Fibroblast of pulmonary artery (primary cell): ENCODE measurements around the gene STAC3.

ENCODE experiments used
- DNase-seq: peaks from one replicate; pipeline ENCODE4 v3.0.0-alpha.2; 2010; ENCODE audit warnings: low read depth
- H3K4me3 ChIP-seq: replicated peaks from 2 replicates; pipeline ENCODE4 v1.5.1; 2011; ENCODE audit warnings: low read depth, mild to moderate bottlenecking, control low read depth, low read length, moderate library complexity
- TF ChIP-seq, protein P1 (sequence below): IDR thresholded peaks from 2 replicates; pipeline ENCODE4 v1.5.1; 2011; ENCODE audit warnings: mild to moderate bottlenecking, control low read depth, low read length, inconsistent platforms; ENCODE audit errors: missing control alignments

STAC3 gene

DNA sequence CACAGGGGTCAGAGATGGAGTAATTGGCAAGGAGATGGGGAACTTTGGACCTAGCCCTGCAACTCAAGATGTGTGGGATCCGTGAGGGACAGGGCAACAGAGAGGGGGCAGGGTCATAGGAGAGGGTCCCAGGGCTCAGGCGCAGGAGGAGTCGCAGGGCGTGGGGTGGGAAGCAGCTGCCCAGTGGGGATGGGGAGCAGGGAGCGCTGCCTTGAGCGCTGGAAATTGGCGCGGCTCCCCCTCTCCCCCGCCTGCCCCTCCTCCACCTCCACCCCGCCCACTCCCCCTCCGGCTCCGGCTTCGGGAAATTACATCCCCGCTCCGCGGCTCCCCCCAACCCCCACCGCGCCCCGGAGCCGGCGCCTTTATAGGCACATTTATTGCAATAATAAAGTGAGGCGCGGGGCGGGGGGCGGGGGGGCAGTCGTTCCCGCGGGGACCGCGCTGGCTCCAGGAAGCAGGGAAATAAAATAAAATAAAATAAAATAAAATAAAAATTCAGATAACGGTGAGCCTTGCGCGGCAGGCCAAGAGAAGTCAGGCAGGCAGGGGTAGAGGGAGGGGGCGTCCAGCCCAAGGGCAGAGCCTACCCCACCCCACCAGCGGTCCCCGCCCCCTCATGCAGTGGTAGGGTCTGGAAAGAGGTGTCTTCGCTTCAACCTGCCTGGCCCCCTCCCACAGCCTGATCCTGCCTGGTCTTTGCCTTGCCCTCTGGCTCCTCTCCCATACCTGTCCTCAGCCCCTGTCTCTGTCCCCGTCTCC is 30.8 kb downstream of the STAC3 start:
- TF ChIP-seq, protein P1, sequence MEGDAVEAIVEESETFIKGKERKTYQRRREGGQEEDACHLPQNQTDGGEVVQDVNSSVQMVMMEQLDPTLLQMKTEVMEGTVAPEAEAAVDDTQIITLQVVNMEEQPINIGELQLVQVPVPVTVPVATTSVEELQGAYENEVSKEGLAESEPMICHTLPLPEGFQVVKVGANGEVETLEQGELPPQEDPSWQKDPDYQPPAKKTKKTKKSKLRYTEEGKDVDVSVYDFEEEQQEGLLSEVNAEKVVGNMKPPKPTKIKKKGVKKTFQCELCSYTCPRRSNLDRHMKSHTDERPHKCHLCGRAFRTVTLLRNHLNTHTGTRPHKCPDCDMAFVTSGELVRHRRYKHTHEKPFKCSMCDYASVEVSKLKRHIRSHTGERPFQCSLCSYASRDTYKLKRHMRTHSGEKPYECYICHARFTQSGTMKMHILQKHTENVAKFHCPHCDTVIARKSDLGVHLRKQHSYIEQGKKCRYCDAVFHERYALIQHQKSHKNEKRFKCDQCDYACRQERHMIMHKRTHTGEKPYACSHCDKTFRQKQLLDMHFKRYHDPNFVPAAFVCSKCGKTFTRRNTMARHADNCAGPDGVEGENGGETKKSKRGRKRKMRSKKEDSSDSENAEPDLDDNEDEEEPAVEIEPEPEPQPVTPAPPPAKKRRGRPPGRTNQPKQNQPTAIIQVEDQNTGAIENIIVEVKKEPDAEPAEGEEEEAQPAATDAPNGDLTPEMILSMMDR = no peak
- H3K4me3 ChIP-seq = no peak overlapping the region
- no peak for DNase-seq

DNA sequence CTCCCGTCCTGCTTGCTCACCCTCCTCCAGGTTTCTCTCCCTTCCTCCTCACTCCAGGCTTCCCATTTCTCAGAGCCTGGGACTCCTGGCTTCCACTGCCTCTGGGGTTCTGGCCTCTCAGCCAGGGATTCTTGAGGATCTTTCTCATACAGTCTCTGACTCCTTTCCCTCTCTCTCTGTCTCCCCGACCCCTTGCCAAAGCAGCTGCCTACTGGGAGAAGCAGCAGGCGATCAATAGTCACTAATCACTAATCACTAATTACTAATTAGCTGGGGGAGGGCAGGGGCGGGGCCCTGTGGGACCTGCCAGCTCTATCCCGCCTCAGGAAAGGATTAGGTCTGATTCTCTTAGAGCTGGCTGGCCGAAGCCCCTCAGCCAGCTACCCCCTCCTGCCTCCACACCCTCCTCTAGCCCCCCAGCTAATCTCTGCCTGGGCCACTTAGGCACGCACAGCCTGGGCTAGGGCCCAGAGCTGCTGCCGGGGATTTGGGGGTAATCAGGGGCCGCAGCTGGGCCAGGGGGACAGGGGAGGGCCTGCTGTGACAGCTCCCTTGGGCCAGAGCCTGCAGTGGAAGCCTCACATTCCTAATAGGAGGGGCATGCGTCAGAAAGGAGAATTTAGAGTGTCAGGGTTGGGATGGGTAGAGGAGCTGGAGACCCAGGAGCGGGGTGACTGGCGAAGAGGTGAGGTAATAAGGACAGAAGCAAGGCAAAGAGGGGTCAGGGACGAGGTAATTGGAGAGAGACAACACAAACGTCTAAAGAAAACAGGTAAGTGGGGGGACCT is 31.6 kb downstream of the STAC3 start:
- H3K4me3 ChIP-seq = no peak overlapping the region
- DNase-seq = no peak
- TF ChIP-seq, protein P1 = no peak

DNA sequence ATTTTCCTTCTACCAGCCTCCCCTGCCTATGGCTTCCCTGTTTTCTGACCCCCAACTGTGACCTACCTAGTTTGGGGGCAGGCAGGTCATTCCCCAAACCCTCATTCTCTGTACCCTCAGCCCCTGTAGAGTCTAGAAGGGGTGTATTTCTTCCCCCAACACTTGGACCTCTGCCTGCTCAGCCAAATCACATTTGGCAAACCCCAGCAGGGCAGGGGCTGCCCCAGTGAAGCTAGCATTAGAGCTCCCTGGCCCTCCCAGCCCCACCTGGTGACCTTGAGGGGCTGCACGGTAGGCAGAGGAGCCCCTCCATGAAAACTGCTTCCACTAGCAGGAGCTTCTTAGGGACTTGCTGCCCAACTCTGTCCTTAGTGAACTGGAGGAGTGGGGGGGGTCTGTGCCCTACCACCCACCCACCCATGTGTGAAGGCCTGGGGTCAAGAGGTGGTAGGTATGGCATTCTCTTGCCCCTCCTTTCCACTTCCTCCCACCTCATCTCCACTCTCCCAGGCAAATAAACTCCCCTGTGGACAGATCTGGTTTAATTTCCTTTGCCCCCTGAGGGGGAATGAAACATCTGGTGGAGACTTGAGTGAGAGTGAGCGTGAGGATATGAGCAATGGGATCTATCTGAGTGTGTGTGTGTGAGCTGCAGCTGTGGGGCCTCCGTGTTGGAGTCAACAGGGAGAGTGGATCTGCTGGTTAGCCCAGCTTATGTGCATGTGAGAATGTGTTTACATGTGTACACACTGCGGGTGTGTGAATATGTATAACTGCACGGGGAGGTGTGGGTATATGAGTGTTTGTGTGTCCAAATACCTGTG is 32.7 kb downstream of the STAC3 start:
- H3K4me3 ChIP-seq = no peak overlapping the region
- DNase-seq = no peak
- TF ChIP-seq, protein P1 = no peak

DNA sequence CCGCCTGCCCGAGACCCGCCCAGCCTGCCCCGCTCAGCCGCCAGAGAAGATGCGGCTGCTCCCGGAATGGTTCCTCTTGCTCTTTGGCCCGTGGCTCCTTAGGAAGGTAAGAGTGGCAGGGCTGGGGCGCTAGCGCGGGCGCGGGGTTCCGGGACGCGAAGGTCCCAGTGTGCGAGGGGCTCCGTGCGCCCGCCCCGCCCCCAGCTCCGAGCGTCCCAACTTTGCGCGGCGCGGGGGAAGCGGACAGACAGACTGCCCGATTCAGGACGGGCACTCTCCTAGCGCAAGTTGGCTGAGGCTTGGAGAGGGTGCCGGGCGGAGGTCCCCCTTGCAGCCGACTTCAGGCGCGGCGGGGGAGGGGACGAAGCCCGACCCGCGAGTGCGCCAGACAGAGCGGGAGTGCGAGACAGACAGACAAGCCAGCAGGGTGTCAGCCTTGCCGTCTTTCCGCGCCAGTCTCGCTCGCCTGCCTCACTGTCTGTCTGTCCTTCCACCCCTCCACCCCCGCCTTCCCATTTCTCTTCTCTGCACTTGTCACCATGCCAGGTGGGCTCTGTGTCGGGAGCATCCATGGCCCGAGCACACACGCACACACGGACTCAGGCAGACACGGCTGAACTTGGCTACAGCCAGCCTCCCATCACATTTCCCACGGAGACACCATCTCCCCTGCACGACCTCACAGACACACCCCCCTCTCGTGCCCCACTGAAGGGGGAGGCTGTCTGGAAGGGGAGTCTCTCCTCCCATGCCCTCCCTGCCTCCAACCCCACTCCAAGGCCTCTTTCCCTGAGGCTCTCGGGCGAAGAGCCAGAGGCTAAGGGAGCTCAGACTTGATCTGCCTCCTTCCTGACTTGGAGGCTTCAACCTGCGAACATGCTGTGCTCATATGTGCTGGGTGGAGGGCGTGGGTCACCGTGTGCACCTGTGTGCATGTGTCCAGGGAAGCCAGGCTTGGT is 33.8 kb downstream of the STAC3 start:
- TF ChIP-seq, protein P1 = no peak
- H3K4me3 ChIP-seq = peak overlapping the region; percentile 51
- no peak for DNase-seq

DNA sequence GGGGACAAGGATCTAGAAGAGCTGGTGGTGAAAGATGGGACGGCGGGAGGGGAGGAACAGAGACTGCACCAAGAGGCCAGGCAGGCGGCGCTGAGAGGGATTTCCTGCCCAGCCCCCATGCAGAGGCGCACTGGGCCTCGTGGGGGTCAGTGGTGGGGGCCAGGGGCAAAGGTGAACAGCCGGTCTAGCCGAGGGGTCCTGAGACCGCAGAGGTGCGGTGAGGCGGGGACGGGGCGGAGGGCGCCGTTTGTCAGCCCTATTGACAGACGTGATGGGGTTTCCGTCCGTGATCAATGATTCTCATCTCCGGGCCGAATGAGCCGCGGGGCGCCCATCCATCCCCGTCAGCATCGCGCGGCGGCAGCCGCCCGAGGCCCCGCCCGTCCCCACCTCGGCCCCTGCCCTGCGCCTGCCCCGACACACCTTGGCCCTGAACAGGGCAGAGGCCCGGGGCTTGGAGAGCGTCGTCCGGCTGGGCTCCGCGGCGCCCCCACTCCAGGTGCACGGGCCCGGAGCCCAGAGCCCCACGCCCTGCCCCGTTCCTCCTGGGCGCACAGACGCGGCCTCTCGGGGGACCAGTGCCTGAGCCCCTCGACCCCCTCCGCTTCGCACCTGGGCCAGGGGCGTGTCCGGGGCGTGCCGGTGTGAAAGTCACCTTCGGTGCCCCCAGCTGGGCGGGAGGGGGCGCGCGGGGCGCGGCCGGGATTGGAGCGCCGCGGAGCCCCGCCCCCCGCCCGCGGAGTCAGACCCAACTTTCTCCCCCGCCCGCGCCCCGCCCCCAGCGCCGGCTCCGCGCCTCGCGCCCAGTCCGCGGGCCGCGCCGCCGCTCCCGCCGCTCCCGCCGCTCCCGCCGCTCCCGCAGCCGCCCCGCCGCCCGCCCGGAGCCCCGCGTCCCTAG is 34.7 kb downstream of the STAC3 start, which contains the start of gene NXPH4:
TSS of gene NXPH4 (plus strand) at position 781 of the 898 bp plus-strand sequence. CDS start 176 bp downstream, outside the sequence.
- no peak for DNase-seq
- TF ChIP-seq, protein P1 = no peak
- H3K4me3 ChIP-seq = peak within 1 kb of the TSS; percentile 51
